IMR-90 (cell line): ENCODE results near the gene TMEM208. TPM values are rescaled to one million over a fixed set of nuclear protein-coding genes. Genes with fewer than 3 reads are reported as not detected.
A peak's percentile ranks its signal among the peaks of the same experiment; 100 is the strongest.

Experiments used
- ATAC-seq: fragments of 200-7000 bp; cut with Tn5 transposase; 2 replicates; pipeline ENCODE4 v1.9.1; 2020; ENCODE audit warnings: low read depth, mild to moderate bottlenecking, moderate library complexity
- BruUV-seq: library from RNA; stranded (reverse); fragments of 400-500 nt; replicated peaks from 2 replicates; lab custom pipeline; 2021; lab: Mats Ljungman, UMichigan
- CTCF ChIA-PET: fragments of 300-600 bp; formaldehyde crosslinking; extraction: SDS; loops from one replicate; lab custom pipeline; 2021; ENCODE audit warnings: antibody characterized with exemption; lab: Yijun Ruan, JAX
- POLR2A ChIA-PET: fragments of 300-600 bp; sonication (Branson Sonifier 250); formaldehyde crosslinking; loops from one replicate; lab custom pipeline; 2022; ENCODE audit warnings: antibody characterized with exemption; ENCODE audit not compliant: unreplicated experiment; lab: Charles Lee
- DNase-seq: peaks from one replicate; pipeline ENCODE4 v3.0.0; 2013
- H2AFZ ChIP-seq: replicated peaks from 2 replicates; pipeline ENCODE3; 2013; ENCODE audit warnings: low read length, mild to moderate bottlenecking; ENCODE audit not compliant: poor library complexity
- H2AK5ac ChIP-seq: 2 replicates; pipeline ENCODE4 v1.6.1; 2013; ENCODE audit warnings: low read depth, low read length, inconsistent platforms
- H2AK9ac ChIP-seq: replicated peaks from 2 replicates; pipeline ENCODE3; 2013; ENCODE audit warnings: mild to moderate bottlenecking, low read depth, low read length, moderate library complexity; ENCODE audit not compliant: poor library complexity
- H2BK120ac ChIP-seq: 2 replicates; pipeline ENCODE4 v1.6.1; 2013; ENCODE audit warnings: low read depth, low read length, inconsistent platforms
- H2BK15ac ChIP-seq: 3 replicates; pipeline ENCODE4 v1.6.1; 2013; ENCODE audit warnings: low read depth, low read length, inconsistent platforms
- H2BK20ac ChIP-seq: 2 replicates; pipeline ENCODE4 v1.6.1; 2013; ENCODE audit warnings: low read depth, mild to moderate bottlenecking, inconsistent platforms, low read length, moderate library complexity
- H2BK5ac ChIP-seq: 2 replicates; pipeline ENCODE4 v1.6.1; 2013; ENCODE audit warnings: mild to moderate bottlenecking, low read depth, low read length, inconsistent platforms; ENCODE audit not compliant: poor library complexity, severe bottlenecking
- H3K14ac ChIP-seq: replicated peaks from 2 replicates; pipeline ENCODE4 v1.6.1; 2013; ENCODE audit warnings: low read depth, low read length, inconsistent platforms
- H3K18ac ChIP-seq: 2 replicates; pipeline ENCODE4 v1.6.1; 2013; ENCODE audit warnings: low read depth, low read length, control low read depth
- H3K23ac ChIP-seq: 2 replicates; pipeline ENCODE4 v1.6.1; 2013; ENCODE audit warnings: low read depth, low read length, inconsistent platforms
- H3K27ac ChIP-seq: 2 replicates; pipeline ENCODE4 v1.5.1; 2013; ENCODE audit warnings: mild to moderate bottlenecking, control low read depth, low read length; ENCODE audit not compliant: insufficient read depth
- H3K27me3 ChIP-seq: 2 replicates; pipeline ENCODE4 v1.6.1; 2013; ENCODE audit warnings: low read length; ENCODE audit not compliant: control insufficient read depth, insufficient read depth
- H3K36me3 ChIP-seq: 2 replicates; pipeline ENCODE4 v1.6.1; 2013; ENCODE audit warnings: low read length, mixed read lengths; ENCODE audit not compliant: control insufficient read depth, insufficient read depth
- H3K4ac ChIP-seq: 2 replicates; pipeline ENCODE4 v1.6.1; 2013; ENCODE audit warnings: low read depth, low read length, inconsistent platforms
- H3K4me1 ChIP-seq: 2 replicates; pipeline ENCODE4 v1.6.1; 2013; ENCODE audit warnings: low read length, mixed read lengths; ENCODE audit not compliant: control insufficient read depth, insufficient read depth
- H3K4me2 ChIP-seq: 2 replicates; pipeline ENCODE4 v1.6.1; 2013; ENCODE audit warnings: low read depth, mild to moderate bottlenecking, control low read depth, low read length, moderate library complexity
- H3K4me3 ChIP-seq: 2 replicates; pipeline ENCODE4 v1.5.1; 2013; ENCODE audit warnings: low read depth, mild to moderate bottlenecking, control low read depth, low read length, moderate library complexity; ENCODE audit not compliant: insufficient read depth
- H3K56ac ChIP-seq: 2 replicates; pipeline ENCODE4 v1.6.1; 2013; ENCODE audit warnings: low read length, inconsistent platforms; ENCODE audit not compliant: insufficient read depth; ENCODE audit errors: extremely low read depth
- H3K79me1 ChIP-seq, 2 experiments: 2 replicates each; pipeline ENCODE4 v1.6.1; 2013; ENCODE audit warnings: low read length in 2 of 2, inconsistent platforms in 1 of 2, low read depth in 1 of 2
- H3K9ac ChIP-seq: 2 replicates; pipeline ENCODE4 v1.6.1; 2013; ENCODE audit warnings: low read depth, low read length, control low read depth
- H3K9me1 ChIP-seq: 2 replicates; pipeline ENCODE4 v1.6.1; 2013; ENCODE audit warnings: low read length, inconsistent platforms; ENCODE audit not compliant: insufficient read depth
- H3K9me3 ChIP-seq: 2 replicates; pipeline ENCODE4 v1.6.1; 2013; ENCODE audit warnings: low read length; ENCODE audit not compliant: control insufficient read depth, insufficient read depth
- H4K20me1 ChIP-seq: 2 replicates; pipeline ENCODE4 v1.6.1; 2013; ENCODE audit warnings: low read length, inconsistent platforms; ENCODE audit not compliant: insufficient read depth
- H4K5ac ChIP-seq: 2 replicates; pipeline ENCODE4 v1.6.1; 2013; ENCODE audit warnings: mild to moderate bottlenecking, low read depth, low read length, control low read depth
- H4K8ac ChIP-seq, 2 experiments: 2 replicates each; pipeline ENCODE4 v1.6.1; 2013; ENCODE audit warnings: low read depth in 2 of 2, low read length in 2 of 2, control low read depth in 1 of 2, inconsistent platforms in 1 of 2
- H4K91ac ChIP-seq: 2 replicates; pipeline ENCODE4 v1.6.1; 2013; ENCODE audit warnings: low read depth, low read length, inconsistent platforms; ENCODE audit not compliant: insufficient read depth
- BHLHE40 ChIP-seq: fragments of 150-350 bp; IDR thresholded peaks from 2 replicates; pipeline ENCODE4 v1.6.1; 2016; ENCODE audit warnings: mild to moderate bottlenecking, low read depth, low read length
- CEBPB ChIP-seq: IDR thresholded peaks from 2 replicates; pipeline ENCODE4 v1.6.1; 2012; ENCODE audit warnings: low read depth, low read length, improper control_type of control experiment
- CHD1 ChIP-seq: IDR thresholded peaks from 2 replicates; pipeline ENCODE4 v1.6.1; 2012; ENCODE audit warnings: low read depth, low read length, improper control_type of control experiment
- CTCF ChIP-seq: conservative IDR thresholded peaks from 2 replicates; pipeline ENCODE4 v1.5.1; 2012; ENCODE audit warnings: mild to moderate bottlenecking, low read depth, low read length, improper control_type of control experiment
- ELK1 ChIP-seq: fragments of 150-350 bp; IDR thresholded peaks from 2 replicates; pipeline ENCODE4 v1.6.1; 2016; ENCODE audit warnings: low read depth, mild to moderate bottlenecking, low read length, moderate library complexity, borderline replicate concordance
- FOS ChIP-seq: fragments of 150-350 bp; IDR thresholded peaks from 2 replicates; pipeline ENCODE4 v1.6.1; 2016; ENCODE audit warnings: low read depth, low read length
- MAFK ChIP-seq: IDR thresholded peaks from 2 replicates; pipeline ENCODE4 v1.6.1; 2012; ENCODE audit warnings: low read depth, low read length, improper control_type of control experiment
- MAZ ChIP-seq: IDR thresholded peaks from 2 replicates; pipeline ENCODE4 v1.6.1; 2012; ENCODE audit warnings: low read depth, mild to moderate bottlenecking, low read length, improper control_type of control experiment, moderate library complexity, borderline replicate concordance
- MXI1 ChIP-seq: IDR thresholded peaks from 2 replicates; pipeline ENCODE4 v1.6.1; 2012; ENCODE audit warnings: low read depth, mild to moderate bottlenecking, low read length, moderate library complexity, borderline replicate concordance
- NFE2L2 ChIP-seq: fragments of 150-350 bp; IDR thresholded peaks from 2 replicates; pipeline ENCODE4 v1.6.1; 2016; ENCODE audit warnings: low read depth, mild to moderate bottlenecking, low read length
- POLR2A ChIP-seq: IDR thresholded peaks from 2 replicates; pipeline ENCODE4 v1.6.1; 2012; ENCODE audit warnings: mild to moderate bottlenecking, low read depth, low read length
- RAD21 ChIP-seq: IDR thresholded peaks from 2 replicates; pipeline ENCODE4 v1.6.1; 2012; ENCODE audit warnings: low read length, improper control_type of control experiment
- RCOR1 ChIP-seq: IDR thresholded peaks from 2 replicates; pipeline ENCODE4 v1.6.1; 2012; ENCODE audit warnings: mild to moderate bottlenecking, low read length, improper control_type of control experiment; ENCODE audit not compliant: insufficient replicate concordance
- RFX5 ChIP-seq: IDR thresholded peaks from 2 replicates; pipeline ENCODE4 v1.8.0; 2012; ENCODE audit warnings: low read depth, mild to moderate bottlenecking, low read length, moderate library complexity
- USF2 ChIP-seq: fragments of 150-350 bp; IDR thresholded peaks from 2 replicates; pipeline ENCODE4 v1.6.1; 2017; ENCODE audit warnings: mild to moderate bottlenecking, antibody characterized with exemption, low read length, low read depth
- WGBS, 2 experiments: methylation state at CpG; one replicate each; pipeline versions ENCODE4 v1.1.5 to v1.1.7; 2013; ENCODE audit warnings: missing lambda C conversion rate in 2 of 2; ENCODE audit not compliant: insufficient read length in 1 of 2; ENCODE audit errors: extremely low coverage in 2 of 2; 5-methylcytosine and 5-hydroxymethylcytosine counted together
- dilution Hi-C: fragments of 300-500 bp; cut with HindIII; formaldehyde crosslinking; loops from one replicate; pipeline ENCODE4 v1.14.3; 2018; ENCODE audit warnings: low sequenced_read_pairs; ENCODE audit not compliant: unreplicated experiment
- in situ Hi-C: fragments of 300-500 bp; cut with MboI; formaldehyde crosslinking; loops from 3 replicates; pipeline ENCODE4 v1.14.3; 2019; ENCODE audit warnings: low sequenced_read_pairs, inconsistent platforms, mixed read lengths
- intact Hi-C: fragments of 100-400 bp; cut with micrococcal nuclease; formaldehyde crosslinking; loops from 2 replicates; pipeline ENCODE4 v1.10.0; 2022
- polyA plus RNA-seq, 3 experiments: library from polyadenylated mRNA; depleted of rRNA; stranded (reverse); fragments of >200 nt; gene quantifications; 2 replicates each; pipeline ENCODE4 v1.2.3, GENCODE V29; 2012; ENCODE audit warnings: low replicate concordance in 1 of 3
- total RNA-seq: library from RNA; depleted of rRNA; stranded (reverse); fragments of >200 nt; gene quantifications from 2 replicates; pipeline ENCODE4 v1.2.3, GENCODE V29; 2012

Gene TMEM208
- total and polyA plus RNA-seq, 2 of the 4 experiments (the other 2 are of a cell fraction): 65.6 to 66.5 TPM

GRCh38 chr16:67260426-67261063 lies 33.6 kb downstream of the TMEM208 start:
- Histone ChIP-seq H2BK20ac (no peak overlapping the region), H4K8ac (no peak overlapping the region), H2BK15ac (no peak overlapping the region), H2AK9ac (peak overlapping the region; percentile 4), H3K23ac (no peak overlapping the region), H3K9me1 (no peaks in the 10 kb centered on the region), H4K5ac (no peak overlapping the region), H3K27me3 (no peaks in the 10 kb centered on the region), H4K91ac (no peak overlapping the region), H3K56ac (no peak overlapping the region), H2AFZ (no peak overlapping the region), H3K9me3 (no peaks in the 10 kb centered on the region), H3K4me3 (no peak overlapping the region), H3K18ac (no peak overlapping the region), H3K4me2 (no peak overlapping the region), H2BK120ac (no peak overlapping the region), H4K20me1 (no peaks in the 10 kb centered on the region), H3K79me1 (no peaks in the 10 kb centered on the region), H3K14ac (no peak overlapping the region), H3K4ac (peak overlapping the region; percentile 8; the same call in 1 of the 2 replicates), H2BK5ac (no peak overlapping the region), H3K36me3 (peaks cover 10% of the 10 kb centered on the region; the same call in 1 of the 2 replicates), H3K9ac (no peak overlapping the region), H3K4me1 (peaks cover 2% of the 10 kb centered on the region; the same call in 1 of the 2 replicates), H2AK5ac (no peak overlapping the region), H3K27ac (no peak overlapping the region)
- intact Hi-C loops (loop anchor here (1.0 to 5.0 kb wide), 4 partner anchors 78 to 206 kb away; no protein-coding TSS in a partner anchor), dilution Hi-C loops (no loop called here), in situ Hi-C loops (no loop called here)
- 80% methylated on average over 2 of the region's 4 CpGs; no CpG with 5 or more reads in 1 of the 2 experiments for WGBS, 2 experiments
- ChIA-PET POLR2A (interaction anchor here (0.6 to 0.7 kb wide), 3 partner anchors 11 to 167 kb away, joined by 3 read pairs; no protein-coding TSS in a partner anchor), CTCF (interaction anchor here (0.6 to 1.8 kb wide), 16 partner anchors 9 to 299 kb away, joined by 3 to 15 read pairs (median 4); partner anchors contain the start of genes FHOD1 and TPPP3)
- DNase-seq (peak; percentile 72), ATAC-seq (peak; percentile 80)
- TSS peak; percentile 26 for BruUV-seq
- TF ChIP-seq CEBPB (0 out of 2 replicates have a peak, but pooled peaks have one; percentile 25), BHLHE40 (no peak), MXI1 (no peak), MAFK (no peak), ELK1 (no peak), CHD1 (no peak), POLR2A (no peak), RFX5 (no peak), CTCF (peak; percentile 79), FOS (no peak), NFE2L2 (no peak), RCOR1 (no peak), MAZ (no peak), RAD21 (peak; percentile 91), USF2 (no peak)
